ENCODE data around the gene CLTCL1. TPM values are rescaled to one million over a fixed set of nuclear protein-coding genes. Genes with fewer than 3 reads are reported as not detected.

CLTCL1 gene
- total RNA-seq, 2 experiments from 2014 or later = 0.62 to 0.69 TPM

- no peaks in the 10 kb centered on the region for H3K36me3 Mint-ChIP-seq (ENCODE audit: low read depth)
- peaks cover 6% of the 10 kb centered on the region for H3K4me1 Mint-ChIP-seq
- no peak overlapping the region for H3K4me3 Mint-ChIP-seq
- ChIA-PET POLR2A (no interaction called here), CTCF (interaction anchor here (0.6 kb wide), 1 partner anchor 62 kb away, joined by 3 read pairs; no protein-coding TSS in a partner anchor)
- H3K27ac Mint-ChIP-seq = no peak overlapping the region
- H3K27me3 Mint-ChIP-seq = no peaks in the 10 kb centered on the region
- no peak for DNase-seq
- H3K9me3 Mint-ChIP-seq = no peaks in the 10 kb centered on the region
These were observed 72.8 kb downstream of the CLTCL1 start for GRCh38 chr22:19218541-19219233.

GRCh38 chr22:19216579-19216978 is 74.9 kb downstream of the CLTCL1 start:
- no peak for DNase-seq
- Mint-ChIP-seq H3K9me3 (no peaks in the 10 kb centered on the region), H3K27ac (no peak overlapping the region), H3K4me1 (peaks cover 6% of the 10 kb centered on the region), H3K36me3 (ENCODE audit: low read depth) (no peaks in the 10 kb centered on the region), H3K4me3 (no peak overlapping the region), H3K27me3 (peaks cover 11% of the 10 kb centered on the region)
- ChIA-PET POLR2A (no interaction called here), CTCF (interaction anchor here (1.1 kb wide), 1 partner anchor 412 kb away, joined by 3 read pairs; no protein-coding TSS in a partner anchor)

GRCh38 chr22:19215360-19215759 is 76.2 kb downstream of the CLTCL1 start:
- CTCF ChIA-PET = no interaction called here
- no peak overlapping the region for H3K27ac Mint-ChIP-seq
- POLR2A ChIA-PET = no interaction called here

GRCh38 chr22:19214078-19214473 is 77.4 kb downstream of the CLTCL1 start:
- POLR2A ChIA-PET = no interaction called here
- H3K36me3 Mint-ChIP-seq (ENCODE audit: low read depth) = no peaks in the 10 kb centered on the region
- H3K27me3 Mint-ChIP-seq = peaks cover 11% of the 10 kb centered on the region
- no peak for DNase-seq
- H3K4me1 Mint-ChIP-seq = peaks cover 6% of the 10 kb centered on the region
- H3K4me3 Mint-ChIP-seq = no peak overlapping the region
- CTCF ChIA-PET = interaction anchor here (0.5 kb wide), 1 partner anchor 50 kb away, joined by 6 read pairs; no protein-coding TSS in a partner anchor
- no peak overlapping the region for H3K27ac Mint-ChIP-seq
- H3K9me3 Mint-ChIP-seq = no peaks in the 10 kb centered on the region

More at GRCh38 chr22:19215360-19215759, 76.2 kb downstream of the CLTCL1 start:
- Mint-ChIP-seq H3K27me3 (peaks cover 11% of the 10 kb centered on the region), H3K4me3 (no peak overlapping the region), H3K9me3 (no peaks in the 10 kb centered on the region), H3K36me3 (ENCODE audit: low read depth) (no peaks in the 10 kb centered on the region), H3K4me1 (peaks cover 6% of the 10 kb centered on the region)
- DNase-seq = no peak

- Mint-ChIP-seq H3K4me1 (peaks cover 6% of the 10 kb centered on the region), H3K4me3 (no peak overlapping the region), H3K9me3 (no peaks in the 10 kb centered on the region), H3K36me3 (ENCODE audit: low read depth) (no peaks in the 10 kb centered on the region), H3K27ac (no peak overlapping the region), H3K27me3 (peaks cover 11% of the 10 kb centered on the region)
- CTCF ChIA-PET = interaction anchor here (0.5 kb wide), 1 partner anchor 51 kb away, joined by 6 read pairs; no protein-coding TSS in a partner anchor
- DNase-seq = no peak
- POLR2A ChIA-PET = no interaction called here
These were observed 78.0 kb downstream of the CLTCL1 start for GRCh38 chr22:19213442-19214077.

GRCh38 chr22:19213001-19213400 is 78.5 kb downstream of the CLTCL1 start:
- peaks cover 11% of the 10 kb centered on the region for H3K27me3 Mint-ChIP-seq
- H3K9me3 Mint-ChIP-seq = no peaks in the 10 kb centered on the region
- CTCF ChIA-PET = no interaction called here
- POLR2A ChIA-PET = no interaction called here
- DNase-seq = no peak
- no peak overlapping the region for H3K27ac Mint-ChIP-seq
- no peak overlapping the region for H3K4me3 Mint-ChIP-seq
- peaks cover 5% of the 10 kb centered on the region for H3K4me1 Mint-ChIP-seq
- no peaks in the 10 kb centered on the region for H3K36me3 Mint-ChIP-seq (ENCODE audit: low read depth)

GRCh38 chr22:19212302-19212870 is 79.1 kb downstream of the CLTCL1 start:
- Mint-ChIP-seq H3K27me3 (peaks cover 11% of the 10 kb centered on the region), H3K27ac (no peak overlapping the region), H3K9me3 (no peaks in the 10 kb centered on the region), H3K36me3 (ENCODE audit: low read depth) (no peaks in the 10 kb centered on the region), H3K4me1 (peaks cover 2% of the 10 kb centered on the region), H3K4me3 (no peak overlapping the region)
- DNase-seq = no peak
- CTCF ChIA-PET = interaction anchor here (0.7 kb wide), 1 partner anchor 155 kb away, joined by 3 read pairs; no protein-coding TSS in a partner anchor
- POLR2A ChIA-PET = no interaction called here

- no peak for DNase-seq
- Mint-ChIP-seq H3K4me3 (no peak overlapping the region), H3K36me3 (ENCODE audit: low read depth) (no peaks in the 10 kb centered on the region), H3K9me3 (no peaks in the 10 kb centered on the region), H3K27me3 (peaks cover 11% of the 10 kb centered on the region), H3K27ac (no peak overlapping the region), H3K4me1 (no peaks in the 10 kb centered on the region)
- ChIA-PET CTCF (no interaction called here), POLR2A (no interaction called here)
These were observed 81.3 kb downstream of the CLTCL1 start for GRCh38 chr22:19210188-19210587.

- peaks cover 10% of the 10 kb centered on the region for H3K27me3 Mint-ChIP-seq
- ChIA-PET CTCF (no interaction called here), POLR2A (no interaction called here)
- no peak overlapping the region for H3K4me3 Mint-ChIP-seq
- DNase-seq = no peak
- no peaks in the 10 kb centered on the region for H3K36me3 Mint-ChIP-seq (ENCODE audit: low read depth)
- no peaks in the 10 kb centered on the region for H3K4me1 Mint-ChIP-seq
- H3K9me3 Mint-ChIP-seq = no peaks in the 10 kb centered on the region
- no peak overlapping the region for H3K27ac Mint-ChIP-seq
These were observed 83.2 kb downstream of the CLTCL1 start for GRCh38 chr22:19208287-19208847.

GRCh38 chr22:19207884-19208283 is 83.6 kb downstream of the CLTCL1 start:
- POLR2A ChIA-PET = no interaction called here
- H3K4me1 Mint-ChIP-seq = no peaks in the 10 kb centered on the region
- CTCF ChIA-PET = no interaction called here
- no peak for DNase-seq
- no peak overlapping the region for H3K4me3 Mint-ChIP-seq
- peaks cover 5% of the 10 kb centered on the region for H3K27me3 Mint-ChIP-seq
- no peaks in the 10 kb centered on the region for H3K9me3 Mint-ChIP-seq
- no peaks in the 10 kb centered on the region for H3K36me3 Mint-ChIP-seq (ENCODE audit: low read depth)
- H3K27ac Mint-ChIP-seq = no peak overlapping the region

- no peak for DNase-seq
- CTCF ChIA-PET = no interaction called here
- Mint-ChIP-seq H3K4me1 (no peaks in the 10 kb centered on the region), H3K27ac (no peak overlapping the region), H3K36me3 (ENCODE audit: low read depth) (no peaks in the 10 kb centered on the region), H3K4me3 (no peak overlapping the region), H3K27me3 (peaks cover 3% of the 10 kb centered on the region), H3K9me3 (no peaks in the 10 kb centered on the region)
- POLR2A ChIA-PET = no interaction called here
These were observed 84.1 kb downstream of the CLTCL1 start for GRCh38 chr22:19207401-19207808.

- no peak overlapping the region for H3K4me3 Mint-ChIP-seq
- CTCF ChIA-PET = no interaction called here
- H3K27me3 Mint-ChIP-seq = no peaks in the 10 kb centered on the region
- POLR2A ChIA-PET = no interaction called here
- no peak for DNase-seq
- H3K9me3 Mint-ChIP-seq = no peaks in the 10 kb centered on the region
- H3K4me1 Mint-ChIP-seq = no peaks in the 10 kb centered on the region
- no peaks in the 10 kb centered on the region for H3K36me3 Mint-ChIP-seq (ENCODE audit: low read depth)
- H3K27ac Mint-ChIP-seq = no peak overlapping the region
These were observed 85.2 kb downstream of the CLTCL1 start for GRCh38 chr22:19206287-19206686.

- Mint-ChIP-seq H3K36me3 (ENCODE audit: low read depth) (no peaks in the 10 kb centered on the region), H3K27me3 (no peaks in the 10 kb centered on the region), H3K4me1 (no peaks in the 10 kb centered on the region), H3K4me3 (no peak overlapping the region), H3K27ac (no peak overlapping the region), H3K9me3 (no peaks in the 10 kb centered on the region)
- CTCF ChIA-PET = no interaction called here
- DNase-seq = no peak
- POLR2A ChIA-PET = no interaction called here
These were observed 86.9 kb downstream of the CLTCL1 start for GRCh38 chr22:19204640-19205039.

Measured in activated CD4-positive, alpha-beta T cell treated with anti-CD3 and anti-CD28 coated beads, Interleukin-2, amount 10 ng/mL, durations not matched to agents 7 days and 5 days (primary cell).